ENCODE data around the gene GOLGA1.

GRCh38 chr9:124932333-124932732 lies 8.6 kb downstream of the GOLGA1 start:
- TF ChIP-seq CTCF (optimal IDR thresholded peaks at IDR 0.05 in 1 of 3, IDR thresholded peaks at IDR 0.05 in 1 of 3, conservative IDR thresholded peaks at IDR 0.05 in 1 of 3; ENCODE audit: extremely low read depth in 1 of 3, insufficient read depth in 2 of 3, low read length in 3 of 3) (no peak), EZH2 (IDR thresholded peaks at IDR 0.05; ENCODE audit: low read length) (no peak)
